GM06990 (cell line): ENCODE data around the gene ATP2C1.
A peak's percentile ranks its signal among the peaks of the same experiment; 100 is the strongest.

Source experiments
- DNase-seq: peaks from one replicate; pipeline ENCODE4 v3.0.0-alpha.2; 2011; ENCODE audit not compliant: insufficient read length; ENCODE audit errors: extremely low read depth
- H3K27me3 ChIP-seq: replicated peaks from 2 replicates; pipeline ENCODE4 v1.6.0; 2011; ENCODE audit warnings: low read length; ENCODE audit not compliant: control insufficient read depth, insufficient read depth
- H3K36me3 ChIP-seq: 2 replicates; pipeline ENCODE4 v1.5.1; 2011; ENCODE audit warnings: low read length; ENCODE audit not compliant: control insufficient read depth, insufficient read depth
- H3K4me3 ChIP-seq: replicated peaks from 2 replicates; pipeline ENCODE4 v1.5.1; 2011; ENCODE audit warnings: low read depth, mild to moderate bottlenecking, control low read depth, low read length
- TF ChIP-seq, protein P1 (sequence below): IDR thresholded peaks from 2 replicates; pipeline ENCODE4 v1.5.1; 2011; ENCODE audit warnings: low read length, control low read depth, mild to moderate bottlenecking, inconsistent platforms; ENCODE audit not compliant: insufficient read depth, poor library complexity, severe bottlenecking

ATP2C1 gene

DNA sequence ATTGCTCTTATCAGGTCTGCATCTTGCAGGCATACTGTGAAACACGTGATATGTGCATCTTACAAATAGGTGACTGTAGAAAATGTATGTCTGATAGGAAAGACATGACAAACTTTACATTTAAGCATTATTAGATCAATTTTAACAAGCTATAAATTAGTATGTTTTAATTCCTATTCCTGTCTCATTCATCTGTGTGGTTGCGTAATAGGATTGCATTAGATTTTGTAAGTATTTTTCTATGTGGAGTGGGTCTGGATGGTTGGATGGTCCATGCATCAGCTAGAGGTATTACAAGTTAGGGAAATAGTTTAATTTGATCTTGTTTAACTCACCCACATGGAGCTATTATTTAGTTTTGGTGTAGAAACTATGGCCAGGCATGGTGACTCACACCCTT, 113.9 kb downstream of the ATP2C1 start:
- TF ChIP-seq, protein P1, sequence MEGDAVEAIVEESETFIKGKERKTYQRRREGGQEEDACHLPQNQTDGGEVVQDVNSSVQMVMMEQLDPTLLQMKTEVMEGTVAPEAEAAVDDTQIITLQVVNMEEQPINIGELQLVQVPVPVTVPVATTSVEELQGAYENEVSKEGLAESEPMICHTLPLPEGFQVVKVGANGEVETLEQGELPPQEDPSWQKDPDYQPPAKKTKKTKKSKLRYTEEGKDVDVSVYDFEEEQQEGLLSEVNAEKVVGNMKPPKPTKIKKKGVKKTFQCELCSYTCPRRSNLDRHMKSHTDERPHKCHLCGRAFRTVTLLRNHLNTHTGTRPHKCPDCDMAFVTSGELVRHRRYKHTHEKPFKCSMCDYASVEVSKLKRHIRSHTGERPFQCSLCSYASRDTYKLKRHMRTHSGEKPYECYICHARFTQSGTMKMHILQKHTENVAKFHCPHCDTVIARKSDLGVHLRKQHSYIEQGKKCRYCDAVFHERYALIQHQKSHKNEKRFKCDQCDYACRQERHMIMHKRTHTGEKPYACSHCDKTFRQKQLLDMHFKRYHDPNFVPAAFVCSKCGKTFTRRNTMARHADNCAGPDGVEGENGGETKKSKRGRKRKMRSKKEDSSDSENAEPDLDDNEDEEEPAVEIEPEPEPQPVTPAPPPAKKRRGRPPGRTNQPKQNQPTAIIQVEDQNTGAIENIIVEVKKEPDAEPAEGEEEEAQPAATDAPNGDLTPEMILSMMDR: no peak
- no peak overlapping the region for H3K4me3 ChIP-seq
- DNase-seq: no peak
- no peaks in the 10 kb centered on the region for H3K27me3 ChIP-seq
- H3K36me3 ChIP-seq: peaks cover 4% of the 10 kb centered on the region

GRCh38 chr3:131008326-131008725, 114.4 kb downstream of the ATP2C1 start:
- TF ChIP-seq, protein P1: no peak
- no peaks in the 10 kb centered on the region for H3K27me3 ChIP-seq
- DNase-seq: no peak
- no peak overlapping the region for H3K4me3 ChIP-seq
- peaks cover 4% of the 10 kb centered on the region for H3K36me3 ChIP-seq

DNA sequence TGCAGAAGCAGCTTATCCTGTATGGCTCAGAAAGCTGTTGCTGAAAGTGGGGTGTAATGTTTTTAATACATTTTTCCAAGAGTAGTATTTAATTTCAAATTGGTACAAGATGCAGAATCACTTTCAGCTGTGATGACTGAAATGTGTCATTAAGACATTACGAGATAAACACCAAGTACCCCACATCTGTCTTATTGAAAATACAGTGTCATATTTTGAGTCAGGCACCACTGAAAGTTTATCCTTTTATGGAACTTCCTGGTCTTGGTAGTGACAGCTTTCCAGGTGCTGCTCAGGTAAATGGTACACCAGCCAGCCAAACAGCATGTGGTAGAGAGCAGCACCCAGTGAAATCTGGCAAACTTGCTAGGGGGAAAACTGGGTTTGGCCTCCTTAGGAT, 115.8 kb downstream of the ATP2C1 start:
- Histone ChIP-seq H3K36me3 (peaks cover 4% of the 10 kb centered on the region), H3K27me3 (no peaks in the 10 kb centered on the region), H3K4me3 (no peak overlapping the region)
- no peak for DNase-seq
- TF ChIP-seq, protein P1: no peak

DNA sequence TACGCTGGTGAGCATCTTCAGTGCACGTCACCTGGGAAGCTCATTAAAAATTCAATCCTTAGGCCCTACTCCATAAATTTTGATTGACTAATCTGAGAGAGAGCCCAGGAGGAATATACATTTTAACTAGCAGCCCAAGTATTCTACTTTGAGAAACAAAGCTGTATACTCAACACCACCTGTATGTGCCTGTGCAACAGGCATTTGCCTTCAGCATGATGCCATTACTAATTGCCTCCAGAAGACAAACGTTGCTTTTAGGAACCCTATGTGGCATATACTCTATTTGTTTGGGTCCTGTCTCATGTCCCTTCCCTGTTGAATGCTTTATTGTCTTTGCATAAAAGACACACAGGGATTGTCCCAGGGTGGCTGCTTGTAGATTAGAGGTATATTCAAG, 125.1 kb downstream of the ATP2C1 start:
- TF ChIP-seq, protein P1: no peak
- Histone ChIP-seq H3K27me3 (no peaks in the 10 kb centered on the region), H3K4me3 (no peak overlapping the region), H3K36me3 (peaks cover 2% of the 10 kb centered on the region)
- no peak for DNase-seq

- no peaks in the 10 kb centered on the region for H3K27me3 ChIP-seq
- H3K36me3 ChIP-seq: peaks cover 2% of the 10 kb centered on the region
- no peak overlapping the region for H3K4me3 ChIP-seq
- TF ChIP-seq, protein P1: no peak
- no peak for DNase-seq
Measured at GRCh38 chr3:131020122-131020693, 126.3 kb downstream of the ATP2C1 start.

DNA sequence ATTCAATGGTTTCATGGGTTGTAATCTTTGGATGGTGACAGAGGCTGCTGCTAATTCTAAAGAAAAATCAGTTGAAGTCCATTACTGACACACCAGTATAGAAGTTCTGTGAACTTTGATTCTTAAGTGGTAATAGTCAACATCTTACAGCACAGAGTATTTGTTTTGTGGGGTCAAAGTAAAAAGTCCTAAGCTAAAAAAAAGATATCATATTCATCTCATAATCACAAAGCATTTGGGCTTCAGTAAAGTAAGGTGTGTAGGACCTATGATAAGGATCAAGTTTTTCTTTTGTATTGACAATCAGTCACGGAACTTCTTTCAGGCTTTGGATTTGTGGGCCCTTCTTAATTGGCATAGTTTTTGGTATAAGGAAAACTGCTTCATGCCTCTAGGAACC, 131.7 kb downstream of the ATP2C1 start:
- TF ChIP-seq, protein P1: no peak
- no peak for DNase-seq
- Histone ChIP-seq H3K27me3 (no peaks in the 10 kb centered on the region), H3K4me3 (peak overlapping the region; percentile 93), H3K36me3 (no peaks in the 10 kb centered on the region; the same call in 1 of the 2 replicates)
